Urothelium cell line (cell line): ENCODE data around the gene CDC6.

Source experiments
- DNase-seq: peaks from one replicate; pipeline ENCODE4 v3.0.0; 2011; ENCODE audit warnings: low spot score, mixed read lengths
- FAIRE-seq: peaks from 2 replicates; lab custom pipeline; 2011; peaks lifted over from hg19 to GRCh38; lab: Jason Lieb, UNC

The CDC6 gene

DNA sequence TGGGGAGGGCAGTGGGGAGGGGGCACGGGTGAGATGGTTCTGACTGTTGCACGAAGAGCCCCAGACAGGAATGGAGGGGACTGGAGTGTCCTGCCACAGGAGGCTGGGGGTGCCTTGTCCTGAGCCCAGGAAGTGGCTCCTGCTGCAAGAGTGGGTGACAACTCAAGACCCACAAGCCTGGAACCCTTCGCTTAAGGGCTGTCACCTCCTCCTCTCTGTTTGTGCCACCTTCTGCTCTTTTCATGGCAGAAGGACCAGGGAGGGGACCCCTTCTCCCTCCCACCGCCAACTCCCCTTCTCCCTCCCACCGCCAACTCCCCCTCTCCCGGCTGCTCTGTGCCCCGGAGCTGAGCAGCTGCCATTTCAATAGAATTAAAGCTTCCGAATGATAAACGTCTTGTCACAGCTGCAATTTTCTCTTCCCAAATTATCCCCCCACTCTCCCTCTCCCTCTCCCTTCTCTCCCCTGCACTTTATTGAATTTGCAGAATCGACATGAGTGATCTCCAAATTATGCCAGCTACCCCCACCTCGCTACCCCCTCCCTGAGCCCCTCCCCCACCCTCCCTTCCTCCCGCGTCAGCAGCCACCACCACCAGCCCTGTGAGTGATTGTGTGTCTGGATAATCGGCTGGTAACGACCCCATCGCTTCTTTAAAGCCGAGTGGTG lies 63.1 kb downstream of the CDC6 start:
- DNase-seq (no peak), FAIRE-seq (no peak)

DNA sequence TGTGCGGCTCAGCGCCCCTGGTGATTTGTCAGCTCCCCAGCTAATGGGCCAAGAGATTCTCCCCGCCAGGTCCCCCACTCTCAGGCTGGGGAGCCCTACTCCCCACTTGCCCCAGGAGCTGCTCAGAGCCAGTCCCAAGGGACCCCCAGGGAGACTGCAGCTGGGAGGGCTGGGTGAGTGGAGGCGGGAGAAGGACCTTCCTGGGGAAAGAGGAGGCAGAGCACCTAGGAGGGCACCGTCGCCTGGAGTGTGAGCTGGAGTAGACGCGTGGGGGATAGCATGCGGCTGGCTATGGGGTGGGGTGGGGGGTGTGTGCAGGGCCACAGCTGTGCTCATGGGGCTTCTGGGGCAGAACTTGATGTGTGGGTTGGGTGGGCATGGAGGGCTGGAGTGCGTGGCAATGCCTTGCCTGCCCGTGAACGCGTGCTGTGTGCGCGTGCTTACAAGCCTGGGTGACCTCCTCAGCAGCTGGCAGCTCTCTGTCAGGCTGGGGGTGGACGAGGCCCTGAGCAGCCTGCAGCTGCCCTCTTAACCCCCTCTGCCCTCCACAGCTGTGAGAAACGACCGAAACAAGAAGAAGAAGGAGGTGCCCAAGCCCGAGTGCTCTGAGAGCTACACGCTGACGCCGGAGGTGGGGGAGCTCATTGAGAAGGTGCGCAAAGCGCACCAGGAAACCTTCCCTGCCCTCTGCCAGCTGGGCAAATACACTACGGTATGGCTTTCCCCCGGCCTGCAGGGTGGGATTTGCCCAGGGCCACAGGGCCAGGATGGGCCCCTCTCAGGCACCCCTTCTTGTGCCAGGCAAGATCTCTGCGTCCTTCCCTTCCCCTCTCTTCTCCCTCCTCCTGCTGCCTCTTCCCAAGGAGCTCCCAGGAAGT lies 63.9 kb downstream of the CDC6 start:
- FAIRE-seq, result no peak
- no peak for DNase-seq

DNA sequence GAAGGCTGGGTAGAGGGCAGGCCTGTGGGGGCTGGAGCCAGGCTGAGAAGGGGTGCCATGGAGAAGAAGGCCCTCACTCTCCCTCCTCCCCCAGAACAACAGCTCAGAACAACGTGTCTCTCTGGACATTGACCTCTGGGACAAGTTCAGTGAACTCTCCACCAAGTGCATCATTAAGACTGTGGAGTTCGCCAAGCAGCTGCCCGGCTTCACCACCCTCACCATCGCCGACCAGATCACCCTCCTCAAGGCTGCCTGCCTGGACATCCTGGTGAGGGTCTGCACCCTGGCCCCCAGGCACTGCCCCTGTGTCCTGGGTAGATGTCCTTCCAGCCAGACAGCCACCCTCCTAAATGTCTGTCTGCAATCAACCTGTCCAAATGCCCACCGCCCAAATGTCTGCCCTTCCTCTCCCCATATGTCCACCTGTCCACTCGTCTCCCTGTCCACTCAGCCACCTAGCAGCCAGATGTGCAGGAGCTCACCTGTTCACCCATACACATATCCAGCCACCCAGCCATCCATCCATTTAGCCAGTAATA lies 64.6 kb downstream of the CDC6 start:
- no peak for FAIRE-seq
- no peak for DNase-seq

DNA sequence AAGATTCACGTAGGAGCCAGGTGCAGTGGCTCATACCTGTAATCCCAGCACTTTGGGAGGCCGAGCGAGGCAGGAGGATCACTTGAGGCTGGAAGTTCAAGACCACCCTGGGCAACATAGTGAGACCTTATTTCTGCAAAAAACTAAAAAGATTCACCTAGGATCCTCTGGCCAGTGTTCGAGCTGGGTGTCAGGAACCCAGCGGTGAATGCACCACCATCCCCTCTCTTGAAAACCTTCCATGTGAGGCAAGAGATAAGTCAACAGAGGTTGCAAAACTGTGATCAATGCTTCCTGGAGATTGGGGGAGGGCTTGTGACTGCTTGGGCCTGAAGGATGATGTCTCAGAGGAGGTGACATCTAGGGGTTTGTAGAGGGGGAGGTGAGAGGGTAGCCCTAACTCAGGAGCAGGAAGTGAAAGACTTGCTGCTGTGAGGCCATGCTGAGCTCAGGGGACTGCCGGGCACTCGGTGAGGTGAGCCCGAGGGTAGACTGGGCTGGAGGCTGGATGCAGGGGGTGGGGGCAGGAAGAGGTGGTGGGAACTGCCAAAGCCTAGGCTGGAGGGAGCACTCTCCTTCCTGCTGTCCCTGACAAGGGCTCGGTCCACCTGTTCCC lies 65.2 kb downstream of the CDC6 start:
- DNase-seq, result no peak
- FAIRE-seq, result no peak
